Right lung (tissue), 10 donors: ENCODE measurements around the gene SPAG17. TPM values are rescaled to one million over a fixed set of nuclear protein-coding genes. Genes with fewer than 3 reads are reported as not detected.
A peak's percentile ranks its signal among the peaks of the same experiment; 100 is the strongest.

ENCODE experiments used
- DNase-seq, 2 donors: peaks; one replicate each; pipeline ENCODE4 v3.0.0-alpha.2; 2013
- long read RNA-seq, 8 donors: transcript quantifications; one replicate each; lab custom pipeline, GENCODE V29; 2026
- polyA plus RNA-seq, 5 donors: library from polyadenylated mRNA; unstranded; fragments of 120-200 nt; gene quantifications; one replicate each; pipeline versions ENCODE4 v1.2.1 to v1.2.3, GENCODE V29; 2013; ENCODE audit warnings: inconsistent platforms in 1 of 5, low replicate concordance in 1 of 5; ENCODE audit not compliant: insufficient read length in 5 of 5, insufficient read depth in 1 of 5

Gene SPAG17
- 10 to 100 TPM in 4 of 5 donors, 1 to 10 TPM in 1; 5.2 to 18.6 (median 13.0) TPM for polyA plus RNA-seq
- long read RNA-seq, donor 1, partial matches to known transcripts: 0 of 1 reads
- long read RNA-seq, donor 1, other reads (novel, unspliced or antisense): 0 of 1 reads
- long read RNA-seq, donor 2: 0 reads
- long read RNA-seq, donor 3: 0 reads
- long read RNA-seq, donor 4: 0 reads
- long read RNA-seq, donor 5: 0 reads
- long read RNA-seq, donor 6: 0 reads
- long read RNA-seq, donor 7, partial matches to known transcripts: 0 of 1 reads
- long read RNA-seq, donor 7, other reads (novel, unspliced or antisense): 0 of 1 reads
- long read RNA-seq, donor 8: 0 reads

DNA sequence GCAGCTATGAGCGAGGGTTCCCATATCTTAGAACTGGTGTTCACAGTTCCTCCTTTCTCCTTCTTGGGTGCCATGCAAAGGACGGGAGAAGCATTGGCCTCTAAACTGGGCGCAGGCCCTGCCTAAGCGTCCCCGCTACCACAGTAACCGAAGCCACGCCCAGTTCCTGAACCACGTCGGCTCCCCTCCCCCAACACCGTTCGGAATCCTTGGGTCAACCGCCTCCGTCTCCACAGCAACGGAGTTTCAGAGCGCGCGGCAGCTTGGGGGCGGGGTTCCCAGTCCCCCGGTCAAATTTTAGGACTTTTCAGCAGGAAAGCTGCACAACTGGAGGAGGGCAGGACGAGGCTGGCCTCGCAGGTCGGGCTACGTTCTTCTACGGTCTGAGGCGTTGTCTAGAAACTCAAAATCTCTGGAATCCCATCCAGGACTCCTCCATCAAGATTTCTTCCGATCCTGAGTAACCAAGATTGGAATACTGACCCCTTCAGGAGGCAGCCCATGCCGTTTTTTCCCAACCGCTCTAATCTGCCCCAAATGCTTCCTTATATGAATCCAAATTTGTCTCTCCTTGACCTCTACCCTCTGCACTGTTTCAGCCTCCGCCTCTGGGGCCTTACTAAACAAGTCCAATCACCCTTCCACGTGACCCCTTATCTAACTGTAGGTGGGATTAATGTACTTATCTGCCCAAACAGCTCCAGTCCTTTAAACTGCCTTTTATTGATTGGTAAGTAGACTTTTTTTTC lies at the start of gene SPAG17:
SPAG17 (minus strand) TSS at position 145 of the 749 bp plus-strand sequence; CDS start at position 74, 71 bp downstream.
- peak; percentile 79 to 82 for DNase-seq

DNA sequence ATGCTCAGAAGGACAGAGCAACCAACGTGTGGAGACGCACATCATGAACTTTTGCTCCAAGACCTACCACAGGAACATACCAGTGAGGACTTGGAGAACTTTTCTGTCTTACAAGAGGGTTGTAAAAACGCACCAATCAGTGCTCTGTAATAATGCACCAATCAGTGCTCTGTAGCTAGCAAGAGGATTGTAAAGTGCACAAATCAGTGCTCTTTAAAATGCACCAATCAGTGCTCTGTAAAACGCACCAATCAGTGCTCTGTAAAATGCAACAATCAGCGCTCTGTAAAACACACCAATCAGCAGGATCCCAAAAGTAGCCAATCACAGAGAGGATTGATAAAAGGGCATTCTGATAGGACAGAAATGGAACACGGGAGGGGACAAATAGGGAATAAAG lies 40.4 kb upstream of the SPAG17 start:
- DNase-seq: no peak

DNA sequence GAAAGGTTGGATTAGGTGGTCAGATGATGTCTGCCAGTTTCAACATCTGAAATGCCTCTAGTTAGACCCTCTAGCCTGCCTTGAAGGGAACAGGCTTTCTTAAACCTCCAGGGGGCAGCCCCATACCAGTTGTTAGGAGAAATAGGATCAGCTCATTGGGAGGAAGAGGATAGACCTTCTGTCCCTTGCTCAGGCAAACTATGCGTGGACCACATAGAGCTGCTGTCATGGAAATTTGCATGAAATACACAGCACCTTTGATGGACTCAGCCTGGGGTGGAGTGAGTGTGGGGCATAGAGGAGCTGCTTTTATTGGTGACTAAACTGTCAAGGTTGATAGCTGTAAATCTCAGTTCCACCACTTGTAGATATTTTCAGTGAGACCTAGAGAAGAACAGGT lies 38.4 kb upstream of the SPAG17 start:
- DNase-seq: peak; percentile 8 to 9

GRCh38 chr1:118219438-118219837 lies 34.4 kb upstream of the SPAG17 start:
- no peak for DNase-seq

GRCh38 chr1:118217141-118217838 lies 32.3 kb upstream of the SPAG17 start:
- no peak for DNase-seq

GRCh38 chr1:118214866-118215265 lies 29.8 kb upstream of the SPAG17 start:
- no peak for DNase-seq

GRCh38 chr1:118210723-118211110 lies 25.7 kb upstream of the SPAG17 start:
- no peak for DNase-seq

GRCh38 chr1:118210051-118210722 lies 25.2 kb upstream of the SPAG17 start:
- DNase-seq: no peak

- no peak for DNase-seq
Measured at GRCh38 chr1:118209648-118210047, 24.6 kb upstream of the SPAG17 start.

GRCh38 chr1:118206966-118207365 lies 21.9 kb upstream of the SPAG17 start:
- no peak for DNase-seq

DNA sequence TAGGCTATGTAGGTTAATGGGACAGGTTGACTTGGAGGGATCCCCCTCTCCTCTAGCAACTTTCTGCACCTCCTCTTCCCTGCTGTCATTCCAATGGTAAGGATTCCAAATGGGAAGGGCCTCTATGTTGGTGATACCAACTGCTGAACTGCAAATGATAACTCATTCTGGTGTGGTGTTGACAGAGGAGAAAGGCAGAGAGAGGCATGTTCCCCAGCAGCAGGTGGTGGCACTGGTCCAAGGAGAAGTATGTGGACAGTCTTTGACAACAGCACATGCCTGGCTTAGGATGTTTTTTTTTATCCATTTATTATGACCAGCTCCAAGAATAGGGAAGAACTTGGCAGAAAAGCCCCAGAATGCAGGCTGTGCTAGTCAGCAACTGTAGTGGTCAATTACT lies 19.6 kb upstream of the SPAG17 start:
- DNase-seq: no peak

GRCh38 chr1:118204105-118204504 lies 19.1 kb upstream of the SPAG17 start:
- DNase-seq: no peak

DNA sequence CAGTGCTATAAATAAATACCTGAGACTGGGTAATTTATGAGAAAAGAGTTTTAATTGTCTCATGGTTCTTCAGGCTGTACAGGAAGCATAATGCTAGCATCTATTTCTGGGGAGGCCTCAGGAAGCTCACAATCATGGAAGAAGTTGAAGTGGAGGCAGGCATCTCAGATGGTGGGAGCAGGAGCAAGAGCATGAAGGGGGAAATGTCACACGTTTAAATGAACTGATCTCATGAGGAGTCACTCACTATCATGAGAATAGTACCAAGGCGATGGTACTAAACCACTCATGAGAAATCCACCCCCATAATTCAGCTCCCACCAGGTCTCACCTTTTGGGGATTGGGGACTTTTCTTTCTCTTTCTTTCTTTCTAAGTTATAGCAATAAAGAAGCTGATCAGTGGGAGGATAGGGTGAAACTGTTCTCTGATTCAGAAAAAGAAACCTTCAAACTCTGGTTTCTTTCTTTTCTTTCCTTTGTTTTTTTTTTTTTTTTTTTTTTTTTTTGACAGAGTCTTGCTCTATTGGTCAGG lies 17.1 kb upstream of the SPAG17 start:
- no peak for DNase-seq

GRCh38 chr1:118201524-118201923 lies 16.5 kb upstream of the SPAG17 start:
- DNase-seq: no peak

GRCh38 chr1:118200836-118201235 lies 15.8 kb upstream of the SPAG17 start:
- no peak for DNase-seq

DNA sequence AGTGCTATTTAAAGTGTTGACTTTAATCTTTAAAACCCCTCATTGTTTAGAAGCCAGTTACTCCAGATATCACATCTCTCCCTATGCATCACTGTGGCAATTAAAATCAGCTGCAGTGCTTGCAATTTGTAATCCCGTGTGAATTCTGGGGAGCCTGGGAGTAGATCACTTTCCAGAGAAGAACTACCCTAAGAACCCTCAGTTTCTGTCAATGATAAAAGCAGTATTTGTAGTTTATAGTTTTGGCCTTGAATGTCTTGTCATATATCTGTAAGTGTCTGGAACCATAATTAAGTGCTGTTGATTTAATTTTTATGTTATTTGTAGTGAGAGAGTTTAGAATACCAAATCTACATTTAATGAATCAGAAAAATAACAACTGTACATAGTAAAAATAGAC lies 5.5 kb upstream of the SPAG17 start:
- peak; percentile 44 to 56 for DNase-seq

DNA sequence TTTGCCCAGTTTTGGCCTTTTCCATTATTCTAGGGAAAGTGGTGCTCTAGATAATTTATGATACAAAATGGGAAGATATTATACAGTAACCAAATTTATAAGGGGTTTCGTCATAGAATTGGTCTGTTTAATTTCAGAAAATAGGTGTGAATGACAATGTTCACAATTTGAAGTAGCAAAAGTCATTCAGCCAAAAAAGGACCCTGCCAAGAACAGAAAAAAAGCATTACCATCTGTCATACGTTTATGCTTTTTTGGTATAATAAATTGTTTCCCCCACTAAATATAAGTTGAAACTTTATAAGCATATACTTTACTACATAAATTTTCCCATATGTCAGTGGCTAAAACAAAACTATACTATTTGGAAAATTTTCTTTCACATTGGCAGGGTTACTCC lies 4.5 kb upstream of the SPAG17 start:
- DNase-seq: no peak

- DNase-seq: peak in 1 of 2 donors; percentile 45
Measured at GRCh38 chr1:118188411-118188810, 3.4 kb upstream of the SPAG17 start.

- no peak for DNase-seq
Measured at GRCh38 chr1:118186026-118186425, 998 bp upstream of the SPAG17 start.

DNA sequence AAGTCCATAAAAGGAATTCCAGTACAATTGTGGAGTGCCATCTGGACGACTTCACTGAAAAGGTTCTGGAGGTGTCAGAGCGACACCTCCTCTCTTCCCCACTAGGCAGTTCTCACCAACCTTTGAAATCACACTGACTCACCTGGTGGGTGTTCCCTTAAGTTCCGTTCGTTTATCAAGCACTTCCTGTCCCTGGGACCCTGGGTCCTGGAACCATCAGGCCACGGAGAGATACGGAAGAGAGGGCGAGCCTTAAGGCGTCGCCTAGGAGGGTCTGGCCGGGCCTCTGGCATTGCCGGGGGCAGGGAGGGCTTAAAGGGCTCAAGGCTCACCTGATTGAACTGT lies 317 bp downstream of the SPAG17 start:
- no peak for DNase-seq

DNA sequence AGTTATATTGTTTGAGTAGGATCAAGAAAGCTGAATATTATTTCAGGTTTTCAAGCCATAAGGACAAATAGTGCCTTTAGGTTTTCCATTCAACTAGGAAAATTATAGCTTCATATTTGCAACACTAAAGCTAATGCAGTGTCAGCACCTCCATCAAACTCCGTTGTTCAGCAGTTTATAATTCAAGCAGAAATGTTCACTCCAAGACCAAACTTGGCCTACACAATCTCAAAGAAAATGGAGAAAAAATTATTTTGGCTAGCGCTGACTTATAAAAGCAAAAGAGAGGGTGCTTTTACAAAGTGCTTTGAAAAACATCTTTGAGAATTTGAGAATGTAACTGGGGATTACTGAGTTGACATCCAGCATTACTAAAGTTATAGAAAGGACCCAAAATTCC lies 1.4 kb downstream of the SPAG17 start:
- no peak for DNase-seq

DNA sequence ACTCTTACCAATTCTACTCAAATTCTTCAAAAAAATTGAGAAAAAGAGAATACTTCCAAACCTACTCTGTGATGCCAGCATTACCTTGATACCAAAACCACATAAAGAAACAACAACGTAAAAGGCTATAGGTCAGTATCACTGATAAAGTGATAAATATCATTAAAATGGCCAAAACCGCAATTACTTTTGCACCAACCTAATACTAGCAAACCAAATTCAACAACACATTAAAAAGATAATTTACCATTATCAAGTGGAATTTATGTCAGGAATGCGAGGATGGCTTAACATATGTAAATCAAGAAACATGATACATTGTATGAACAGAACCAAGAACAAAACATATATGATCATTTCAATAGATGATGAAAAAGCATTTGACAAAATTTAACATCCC lies 7.0 kb downstream of the SPAG17 start:
- DNase-seq: no peak
